ENCODE results near the gene HECTD4.

- TF ChIP-seq CTCF (IDR thresholded peaks at IDR 0.05): no peak
- TF ChIP-seq POLR2A (IDR thresholded peaks at IDR 0.05): no peak
Measured at GRCh38 chr12:112188130-112188830, 194.0 kb downstream of the HECTD4 start.
